Sigmoid colon (tissue), 7 donors: ENCODE measurements around the gene CCDC69. TPM values are rescaled to one million over a fixed set of nuclear protein-coding genes. Genes with fewer than 3 reads are reported as not detected.
"Not testable (repeated sequence)": the region's sequence is repeated elsewhere in the genome, so short reads cannot be mapped to it uniquely, and the experiment has no call there.

ENCODE experiments used
- DNase-seq: peaks from one replicate; pipeline ENCODE4 v3.0.0-alpha.2; 2019
- H3K27ac ChIP-seq, 4 donors: fragments of 200-600 bp; sonication (generic); one replicate each; pipeline ENCODE4 v1.5.1; 2016 to 2019; ENCODE audit warnings: mild to moderate bottlenecking in 1 of 4
- H3K27me3 ChIP-seq, 3 donors: fragments of 200-600 bp; sonication (generic); one replicate each; pipeline ENCODE4 v1.5.1; 2019; ENCODE audit warnings: mild to moderate bottlenecking in 1 of 3
- H3K36me3 ChIP-seq, 4 donors: fragments of 200-600 bp; sonication (generic); one replicate each; pipeline ENCODE4 v1.5.1; 2016 to 2019
- H3K4me1 ChIP-seq, 4 donors: fragments of 200-600 bp; sonication (generic); one replicate each; pipeline ENCODE4 v1.5.1; 2017 to 2019
- H3K4me3 ChIP-seq, 4 donors: fragments of 200-600 bp; sonication (generic); one replicate each; pipeline ENCODE4 v1.5.1; 2017 to 2019; ENCODE audit warnings: mild to moderate bottlenecking in 2 of 4, moderate library complexity in 1 of 4
- H3K9me3 ChIP-seq, 4 donors: fragments of 200-600 bp in 3 of 4; sonication (generic) in 3 of 4; one replicate each; pipeline versions ENCODE4 v1.5.1 to v1.6.1; 2013 to 2019
- CTCF ChIP-seq, 4 experiments: fragments of 450-650 bp in 3 of 4; fragments of 200-600 bp in 1 of 4; IDR thresholded peaks; one replicate each; pipeline ENCODE4 v1.5.1; 2016 to 2019; ENCODE audit warnings: antibody characterized with exemption in 4 of 4, mild to moderate bottlenecking in 3 of 4, moderate library complexity in 2 of 4
- EP300 ChIP-seq, 4 donors: sonication (generic); formaldehyde crosslinking; IDR thresholded peaks; one replicate each; pipeline ENCODE4 v1.6.1; 2017; ENCODE audit warnings: antibody characterized with exemption in 4 of 4
- POLR2A ChIP-seq, 2 donors: fragments of 450-650 bp; IDR thresholded peaks; one replicate each; pipeline ENCODE4 v1.6.1; 2016; ENCODE audit warnings: antibody characterized with exemption in 2 of 2, mild to moderate bottlenecking in 2 of 2, moderate library complexity in 2 of 2
- POLR2AphosphoS5 ChIP-seq, 4 donors: sonication (generic); formaldehyde crosslinking; IDR thresholded peaks; one replicate each; pipeline ENCODE4 v1.6.1; 2017; ENCODE audit warnings: antibody characterized with exemption in 4 of 4
- WGBS, 2 donors: extraction: QIAGEN DNeasy Blood & Tissue Kit; methylation state at CpG; one replicate each; pipeline ENCODE4 v1.1.7; 2013; 5-methylcytosine and 5-hydroxymethylcytosine counted together
- intact Hi-C: fragments of 100-400 bp; cut with DNase I; formaldehyde crosslinking; loops from one replicate; pipeline ENCODE4 v1.15.1; 2023
- polyA plus RNA-seq, 3 donors: library from polyadenylated mRNA; stranded (reverse); fragments of 200-250 nt; gene quantifications; one replicate each; pipeline ENCODE4 v1.2.3, GENCODE V29; 2013
- total RNA-seq, 4 donors: library from RNA; depleted of rRNA; stranded (reverse); fragments of >200 nt; gene quantifications; one replicate each; pipeline ENCODE4 v1.1.0, GENCODE V29; 2016
- donor health status: healthy with polysubstance abuse.
- donor health status: Bipolar disorder and iron deficiency.
- donor health status: healthy.

Gene CCDC69
- total and polyA plus RNA-seq, 7 donors: 6.0 to 342 (median 199) TPM

DNA sequence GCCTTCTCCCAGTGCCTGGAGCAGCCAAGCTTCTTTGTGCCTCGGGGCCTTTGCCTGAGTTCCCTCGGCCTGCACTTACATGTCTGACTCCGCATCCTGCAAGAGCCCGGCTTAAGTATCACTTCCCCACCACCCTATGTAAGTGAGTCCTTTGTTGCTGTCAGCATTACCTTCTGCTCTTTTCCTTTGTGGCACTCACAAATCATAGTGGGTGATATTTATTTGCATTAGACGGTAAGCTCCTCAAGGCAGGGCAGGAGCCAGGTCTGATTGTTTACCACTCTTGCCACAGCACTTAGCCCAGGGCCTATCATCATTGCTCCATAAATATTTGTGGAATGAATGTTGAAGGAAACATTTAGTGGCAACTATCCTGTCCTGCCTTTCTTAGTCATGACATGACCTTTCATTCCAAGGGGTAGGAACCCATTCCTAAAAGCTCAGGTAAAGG is 33.9 kb upstream of the CCDC69 start:
- H3K4me3 ChIP-seq: no peak overlapping the region
- H3K4me1 ChIP-seq: peaks cover 0 to 35% (median 17%) of the 10 kb centered on the region in 4 donors
- no peaks in the 10 kb centered on the region for H3K9me3 ChIP-seq
- no peak for DNase-seq
- H3K27me3 ChIP-seq: no peaks in the 10 kb centered on the region
- no peak for TF ChIP-seq POLR2A (IDR thresholded peaks at IDR 0.05)
- TF ChIP-seq CTCF (IDR thresholded peaks at IDR 0.05): no peak
- TF ChIP-seq POLR2AphosphoS5 (IDR thresholded peaks at IDR 0.05): no peak
- TF ChIP-seq EP300 (IDR thresholded peaks at IDR 0.05): no peak
- WGBS, 2 donors: 60 to 90% methylated on average over 5 of the region's 5 CpGs
- intact Hi-C loops: no loop called here
- H3K36me3 ChIP-seq: peaks cover 0 to 21% (median 0%) of the 10 kb centered on the region in 4 donors
- no peak overlapping the region for H3K27ac ChIP-seq

DNA sequence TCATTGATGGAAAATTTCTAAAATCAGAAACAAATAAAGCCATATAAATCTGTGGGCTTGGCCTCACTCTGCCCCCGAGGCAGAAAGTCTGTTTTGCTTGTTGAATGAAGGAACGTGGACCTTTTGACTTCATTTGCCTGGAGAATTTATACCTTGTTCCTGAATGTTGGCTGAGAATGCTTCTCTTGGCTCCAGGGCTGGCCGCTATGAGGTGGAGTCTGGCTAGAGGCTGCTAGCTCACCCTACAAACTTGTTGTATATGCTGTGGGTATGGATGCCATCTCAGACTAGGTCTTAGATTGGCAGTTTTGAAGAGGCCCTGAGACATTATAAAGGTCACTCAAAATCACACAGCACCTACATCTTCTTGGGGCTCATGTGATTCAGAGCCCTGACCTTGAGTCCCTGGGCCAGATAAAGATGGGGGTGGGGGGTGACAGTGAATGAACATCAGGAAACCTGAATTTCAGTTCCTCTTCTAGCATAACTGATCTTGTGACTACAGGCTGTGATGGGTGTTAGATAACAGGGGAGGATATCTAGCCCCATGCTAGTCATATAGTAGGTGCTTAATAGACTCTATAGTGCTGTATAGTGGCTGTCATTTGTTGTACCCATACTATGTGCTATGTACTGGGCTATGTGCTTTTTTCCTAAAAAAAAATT is 31.9 kb upstream of the CCDC69 start:
- DNase-seq: no peak
- Histone ChIP-seq H3K36me3 (peaks cover 0 to 11% (median 0%) of the 10 kb centered on the region in 4 donors), H3K4me3 (no peak overlapping the region), H3K27me3 (no peaks in the 10 kb centered on the region), H3K9me3 (no peaks in the 10 kb centered on the region), H3K4me1 (peaks cover 0 to 43% (median 19%) of the 10 kb centered on the region in 4 donors), H3K27ac (no peak overlapping the region)
- 86 to 91% methylated on average over 3 of the region's 3 CpGs for WGBS, 2 donors
- TF ChIP-seq EP300 (IDR thresholded peaks at IDR 0.05) (no peak), POLR2A (IDR thresholded peaks at IDR 0.05) (no peak), POLR2AphosphoS5 (IDR thresholded peaks at IDR 0.05) (no peak), CTCF (IDR thresholded peaks at IDR 0.05) (no peak)
- intact Hi-C loops: no loop called here

GRCh38 chr5:151254990-151255389 is 31.1 kb upstream of the CCDC69 start:
- intact Hi-C loops: not testable (repeated sequence)
- peaks cover 0 to 43% (median 19%) of the 10 kb centered on the region in 4 donors for H3K4me1 ChIP-seq
- 98 to 99% methylated on average over 5 of the region's 5 CpGs for WGBS, 2 donors

GRCh38 chr5:151254556-151254955 is 30.7 kb upstream of the CCDC69 start:
- no peak for DNase-seq
- Histone ChIP-seq H3K4me3 (peak overlapping the region in 1 of 4 donors; percentile 76), H3K27ac (no peak overlapping the region), H3K9me3 (no peaks in the 10 kb centered on the region), H3K4me1 (peaks cover 0 to 43% (median 19%) of the 10 kb centered on the region in 4 donors), H3K36me3 (no peaks in the 10 kb centered on the region), H3K27me3 (no peaks in the 10 kb centered on the region)
- 76 to 78% methylated on average over 1 of the region's 1 CpG for WGBS, 2 donors
- TF ChIP-seq EP300 (IDR thresholded peaks at IDR 0.05) (no peak), POLR2A (IDR thresholded peaks at IDR 0.05) (no peak), CTCF (IDR thresholded peaks at IDR 0.05) (no peak), POLR2AphosphoS5 (IDR thresholded peaks at IDR 0.05) (no peak)
- intact Hi-C loops: no loop called here

More at GRCh38 chr5:151254990-151255389, 31.1 kb upstream of the CCDC69 start:
- not testable (repeated sequence) for H3K4me3 ChIP-seq, H3K27ac ChIP-seq, H3K9me3 ChIP-seq, H3K36me3 ChIP-seq, H3K27me3 ChIP-seq, DNase-seq

DNA sequence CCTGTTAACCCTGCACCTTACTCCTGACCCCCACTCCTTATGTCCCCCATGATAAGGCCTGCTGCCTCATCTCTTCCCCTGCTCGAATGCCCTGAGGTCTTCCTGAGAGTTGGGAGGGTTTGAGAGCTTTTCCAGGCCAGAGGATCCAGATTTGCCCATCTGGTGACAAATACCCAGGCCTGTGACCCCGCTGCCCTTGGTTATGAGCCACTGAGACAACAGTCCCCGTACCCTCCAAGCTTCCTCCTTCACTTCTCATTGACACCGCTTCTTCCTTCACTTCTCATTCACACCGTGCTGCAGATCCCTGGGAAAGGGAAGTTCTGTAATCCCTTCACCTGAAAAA is 29.7 kb upstream of the CCDC69 start:
- Histone ChIP-seq H3K27ac (peak overlapping the region; percentile 76 to 87 (median 86)), H3K36me3 (no peaks in the 10 kb centered on the region), H3K4me3 (peak overlapping the region; percentile 57 to 84 (median 73)), H3K9me3 (no peaks in the 10 kb centered on the region), H3K4me1 (peaks cover 0 to 43% (median 19%) of the 10 kb centered on the region in 4 donors), H3K27me3 (no peaks in the 10 kb centered on the region)
- DNase-seq: no peak
- intact Hi-C loops: no loop called here
- WGBS, 2 donors: 12 to 21% methylated on average over 5 of the region's 5 CpGs
- no peak for TF ChIP-seq CTCF (IDR thresholded peaks at IDR 0.05)
